ENCODE results near the gene ESRP2.

DNA sequence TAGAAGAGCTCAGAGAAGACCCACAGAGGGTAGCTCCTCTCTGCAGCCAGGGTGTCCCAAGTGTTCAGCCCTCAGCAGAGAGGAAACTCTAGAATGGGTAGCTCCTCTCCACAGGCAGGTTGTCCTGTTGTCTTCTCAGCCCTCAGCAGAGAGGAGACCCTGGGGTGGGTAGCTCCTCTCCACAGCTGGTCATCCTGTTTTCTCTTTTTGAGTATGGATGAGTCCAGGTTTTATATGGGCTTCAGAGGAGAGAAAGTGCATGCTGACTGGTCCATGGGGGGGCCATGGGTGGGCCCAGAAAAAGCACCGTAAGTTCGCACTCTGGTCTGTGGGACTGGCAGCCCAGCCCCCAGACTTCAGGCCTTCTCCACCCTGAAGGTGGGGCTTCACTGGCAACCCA, 48.4 kb downstream of the ESRP2 start:
- TF ChIP-seq MYC (IDR thresholded peaks at IDR 0.05; ENCODE audit: low read depth, low read length) (no peak), POLR2A (IDR thresholded peaks at IDR 0.05; ENCODE audit: low read depth, low read length) (no peak), FOS (IDR thresholded peaks at IDR 0.05; ENCODE audit: borderline replicate concordance, insufficient read depth, low read length) (no peak), JUN (IDR thresholded peaks at IDR 0.05; ENCODE audit: borderline replicate concordance, insufficient read depth, insufficient read length, low read depth) (no peak), POLR2AphosphoS5 (IDR thresholded peaks at IDR 0.05; ENCODE audit: insufficient read depth, low read depth, low read length) (no peak), EZH2 (IDR thresholded peaks at IDR 0.05; ENCODE audit: borderline replicate concordance, low read depth, low read length, severe bottlenecking) (no peak), GATA2 (IDR thresholded peaks at IDR 0.05; ENCODE audit: insufficient read depth, insufficient read length, low read depth, low read length) (no peak)
- TF ChIP-seq, protein P1, sequence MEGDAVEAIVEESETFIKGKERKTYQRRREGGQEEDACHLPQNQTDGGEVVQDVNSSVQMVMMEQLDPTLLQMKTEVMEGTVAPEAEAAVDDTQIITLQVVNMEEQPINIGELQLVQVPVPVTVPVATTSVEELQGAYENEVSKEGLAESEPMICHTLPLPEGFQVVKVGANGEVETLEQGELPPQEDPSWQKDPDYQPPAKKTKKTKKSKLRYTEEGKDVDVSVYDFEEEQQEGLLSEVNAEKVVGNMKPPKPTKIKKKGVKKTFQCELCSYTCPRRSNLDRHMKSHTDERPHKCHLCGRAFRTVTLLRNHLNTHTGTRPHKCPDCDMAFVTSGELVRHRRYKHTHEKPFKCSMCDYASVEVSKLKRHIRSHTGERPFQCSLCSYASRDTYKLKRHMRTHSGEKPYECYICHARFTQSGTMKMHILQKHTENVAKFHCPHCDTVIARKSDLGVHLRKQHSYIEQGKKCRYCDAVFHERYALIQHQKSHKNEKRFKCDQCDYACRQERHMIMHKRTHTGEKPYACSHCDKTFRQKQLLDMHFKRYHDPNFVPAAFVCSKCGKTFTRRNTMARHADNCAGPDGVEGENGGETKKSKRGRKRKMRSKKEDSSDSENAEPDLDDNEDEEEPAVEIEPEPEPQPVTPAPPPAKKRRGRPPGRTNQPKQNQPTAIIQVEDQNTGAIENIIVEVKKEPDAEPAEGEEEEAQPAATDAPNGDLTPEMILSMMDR (IDR thresholded peaks at IDR 0.05; ENCODE audit: extremely low read depth in 1 of 2, insufficient read depth in 1 of 2, low read depth in 1 of 2, low read length in 2 of 2): no peak
- TF ChIP-seq, protein P2, sequence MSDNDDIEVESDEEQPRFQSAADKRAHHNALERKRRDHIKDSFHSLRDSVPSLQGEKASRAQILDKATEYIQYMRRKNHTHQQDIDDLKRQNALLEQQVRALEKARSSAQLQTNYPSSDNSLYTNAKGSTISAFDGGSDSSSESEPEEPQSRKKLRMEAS (IDR thresholded peaks at IDR 0.05; ENCODE audit: insufficient read depth, insufficient read length): no peak
